Neural crest cell (in vitro differentiated cells): ENCODE results near the gene SPIN3. TPM values are rescaled to one million over a fixed set of nuclear protein-coding genes. Genes with fewer than 3 reads are reported as not detected.
"Not testable (repeated sequence)": the region's sequence is repeated elsewhere in the genome, so short reads cannot be mapped to it uniquely, and the experiment has no call there.

Source experiments
- DNase-seq: peaks from one replicate; pipeline ENCODE4 v3.0.0; 2021; ENCODE audit warnings: low read depth, mixed read lengths, low spot score
- H3K27ac Mint-ChIP-seq: one replicate; pipeline ENCODE4 v1.8.0; 2021; ENCODE audit warnings: mild to moderate bottlenecking, mixed read lengths; ENCODE audit not compliant: unreplicated experiment
- H3K27me3 Mint-ChIP-seq: 2 replicates; pipeline ENCODE4 v1.8.0; 2021; ENCODE audit warnings: low read depth, mild to moderate bottlenecking, mixed read lengths
- H3K36me3 Mint-ChIP-seq: 2 replicates; pipeline ENCODE4 v1.8.0; 2021; ENCODE audit warnings: low read depth, mild to moderate bottlenecking, mixed read lengths
- H3K4me1 Mint-ChIP-seq: 2 replicates; pipeline ENCODE4 v1.8.0; 2021; ENCODE audit warnings: mixed read lengths
- H3K4me3 Mint-ChIP-seq: one replicate; pipeline ENCODE4 v1.8.0; 2021; ENCODE audit warnings: mild to moderate bottlenecking, mixed read lengths
- H3K9me3 Mint-ChIP-seq: 2 replicates; pipeline ENCODE4 v1.8.0; 2021; ENCODE audit warnings: mixed read lengths
- CTCF ChIP-seq: fragments of 200-600 bp; sonication (generic); conservative IDR thresholded peaks from 2 replicates; pipeline ENCODE4 v1.5.0; 2021; ENCODE audit warnings: antibody characterized with exemption, mild to moderate bottlenecking
- total RNA-seq: library from RNA; stranded (reverse); gene quantifications from 2 replicates; pipeline ENCODE4 v1.2.1, GENCODE V29; 2021

SPIN3 gene
- total RNA-seq, 1 donor from 2014 or later = 18.1 TPM

- Mint-ChIP-seq H3K36me3 (peaks cover 21% of the 10 kb centered on the region), H3K9me3 (peaks cover 13% of the 10 kb centered on the region), H3K4me3 (no peak overlapping the region), H3K4me1 (no peaks in the 10 kb centered on the region), H3K27ac (no peak overlapping the region), H3K27me3 (no peaks in the 10 kb centered on the region)
- DNase-seq = no peak
- TF ChIP-seq CTCF = no peak
Observed at GRCh38 chrX:56963377-56963776, 32.0 kb downstream of the SPIN3 start.

DNA sequence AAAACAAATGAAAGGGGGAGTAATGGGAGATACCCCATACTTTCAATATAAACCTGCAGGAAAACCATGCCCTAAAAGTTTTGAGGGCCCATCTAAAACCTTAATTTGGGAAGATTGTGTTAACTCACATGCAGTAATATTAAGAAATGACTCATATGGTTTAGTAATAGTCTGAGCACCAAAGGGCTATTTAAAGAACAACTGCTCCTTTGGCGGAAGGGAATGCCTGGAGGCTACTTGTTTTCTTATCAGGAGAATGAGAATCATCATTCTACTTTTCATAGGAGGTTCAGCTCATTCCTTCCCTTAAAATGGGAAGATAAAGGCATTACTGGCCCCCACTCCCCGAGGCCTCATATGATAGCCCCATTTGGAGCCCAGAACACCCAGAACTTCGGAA is 47.6 kb downstream of the SPIN3 start:
- Mint-ChIP-seq H3K9me3 (peaks cover 32% of the 10 kb centered on the region), H3K27ac (no peak overlapping the region)
- no peak for TF ChIP-seq CTCF

DNA sequence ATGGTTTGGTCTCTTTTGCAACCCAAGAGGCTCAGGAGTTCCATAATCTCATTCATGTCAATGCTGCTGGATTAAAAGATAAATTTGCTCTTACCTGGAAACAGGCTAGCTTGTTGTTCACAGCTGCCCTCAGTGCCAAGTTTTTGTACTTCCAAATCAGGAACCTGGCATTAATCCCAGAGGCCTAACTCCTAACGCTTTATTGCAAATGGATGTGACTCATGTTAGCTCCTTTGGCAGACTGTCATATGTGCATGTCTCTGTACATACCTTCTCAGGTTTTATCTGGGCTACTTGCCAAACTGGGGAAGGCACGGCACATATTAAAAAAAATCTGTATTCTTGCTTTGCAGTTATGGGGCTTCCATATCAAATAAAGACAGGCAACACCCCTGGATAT is 49.1 kb downstream of the SPIN3 start:
- H3K4me3 Mint-ChIP-seq, H3K4me1 Mint-ChIP-seq, H3K27ac Mint-ChIP-seq, H3K27me3 Mint-ChIP-seq, DNase-seq: not testable (repeated sequence)
- peaks cover 26% of the 10 kb centered on the region for H3K9me3 Mint-ChIP-seq
- peaks cover 12% of the 10 kb centered on the region for H3K36me3 Mint-ChIP-seq

More for the DNA sequence above, 47.6 kb downstream of the SPIN3 start:
- Mint-ChIP-seq H3K4me1 (no peaks in the 10 kb centered on the region), H3K27me3 (no peaks in the 10 kb centered on the region), H3K4me3 (no peak overlapping the region), H3K36me3 (peaks cover 23% of the 10 kb centered on the region)
- no peak for DNase-seq

DNA sequence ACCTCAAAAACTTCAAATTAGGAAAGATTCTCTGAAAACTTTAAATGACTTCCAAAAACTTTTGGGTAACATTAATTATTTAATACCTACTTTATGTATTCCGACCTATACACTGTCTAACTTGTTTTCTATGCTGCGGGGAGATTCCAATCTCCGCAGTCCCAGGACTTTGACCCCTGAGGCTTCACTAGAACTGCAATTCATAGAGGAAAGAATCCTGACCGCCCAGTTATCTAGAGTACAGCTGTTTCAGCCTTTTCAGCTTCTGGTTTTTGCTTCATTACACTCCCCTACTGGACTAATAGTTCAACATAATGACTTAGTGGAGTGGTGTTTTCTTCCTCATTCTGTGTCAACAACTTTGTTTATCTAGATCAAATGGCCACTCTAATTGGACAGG is 50.1 kb downstream of the SPIN3 start:
- not testable (repeated sequence) for H3K4me1 Mint-ChIP-seq, H3K27ac Mint-ChIP-seq, DNase-seq, H3K27me3 Mint-ChIP-seq, H3K4me3 Mint-ChIP-seq, H3K36me3 Mint-ChIP-seq
- H3K9me3 Mint-ChIP-seq = peaks cover 30% of the 10 kb centered on the region

- H3K9me3 Mint-ChIP-seq = peaks cover 30% of the 10 kb centered on the region
- no peak for DNase-seq
Observed at GRCh38 chrX:56943264-56943663, 52.1 kb downstream of the SPIN3 start.

More at GRCh38 chrX:56943264-56943663, 52.1 kb downstream of the SPIN3 start:
- no peak overlapping the region for H3K4me3 Mint-ChIP-seq
- no peak overlapping the region for H3K27ac Mint-ChIP-seq
- H3K36me3 Mint-ChIP-seq = peaks cover 9% of the 10 kb centered on the region
- no peak for TF ChIP-seq CTCF
- H3K27me3 Mint-ChIP-seq = no peaks in the 10 kb centered on the region
- H3K4me1 Mint-ChIP-seq = no peaks in the 10 kb centered on the region

Other genes starting within 250 kb of the SPIN3 start
- gene SPIN2B, start 126.0 kb upstream of the SPIN3 start, total RNA-seq = 15.5 and 16.4 TPM in 2 replicates
- 0.75 and 0.98 TPM in 2 replicates for gene SPIN2A, start 141.9 kb upstream of the SPIN3 start, total RNA-seq